K562 (cell line): ENCODE data around the gene TMEM41A. TPM values are rescaled to one million over a fixed set of nuclear protein-coding genes. Genes with fewer than 3 reads are reported as not detected.

Experiments
- CBFA2T2 ChIP-seq: fragments of 450-650 bp; conservative IDR thresholded peaks from 2 replicates; pipeline ENCODE4 v1.6.1; 2017; ENCODE audit warnings: mild to moderate bottlenecking
- FOSL1 ChIP-seq: fragments of 200-800 bp; sonication (Bioruptor generic); conservative IDR thresholded peaks from 2 replicates; pipeline ENCODE4 v1.6.1; 2016; ENCODE audit warnings: missing genetic modification characterization, missing compliant biosample characterization
- HDAC1 ChIP-seq, 2 experiments: fragments of 450-650 bp; IDR thresholded peaks; 2 replicates each; pipeline ENCODE4 v1.6.1; 2016 to 2017; ENCODE audit warnings: inconsistent platforms in 1 of 2, mild to moderate bottlenecking in 1 of 2, moderate library complexity in 1 of 2
- JUNB ChIP-seq: fragments of 450-650 bp; formaldehyde crosslinking; conservative IDR thresholded peaks from 2 replicates; pipeline ENCODE4 v1.4.0; 2020; ENCODE audit warnings: mild to moderate bottlenecking
- KAT7 ChIP-seq: sonication (generic); formaldehyde crosslinking; IDR thresholded peaks from 2 replicates; pipeline ENCODE4 v1.8.0; 2022; ENCODE audit warnings: missing genetic modification reagents, mild to moderate bottlenecking, borderline replicate concordance
- MAFK ChIP-seq: IDR thresholded peaks from 2 replicates; pipeline ENCODE4 v1.6.1; 2011; ENCODE audit warnings: low read length, improper control_type of control experiment
- SPI1 ChIP-seq: IDR thresholded peaks from 2 replicates; pipeline ENCODE4 v1.6.1; 2011; ENCODE audit warnings: low read depth, low read length, control low read depth, borderline replicate concordance
- STAG1 ChIP-seq: sonication (generic); formaldehyde crosslinking; IDR thresholded peaks from 2 replicates; pipeline ENCODE4 v1.5.0; 2020; ENCODE audit warnings: missing genetic modification reagents, borderline replicate concordance
- STAT5A ChIP-seq: IDR thresholded peaks from 2 replicates; pipeline ENCODE4 v1.6.1; 2012; ENCODE audit warnings: low read length, inconsistent platforms, borderline replicate concordance
- TFAM ChIP-seq: fragments of 250-450 bp; sonication (Bioruptor Pico); conservative IDR thresholded peaks from 2 replicates; pipeline ENCODE4 v1.5.0; 2021; ENCODE audit warnings: mild to moderate bottlenecking, moderate library complexity
- ZNF217 ChIP-seq: sonication (generic); formaldehyde crosslinking; IDR thresholded peaks from 2 replicates; pipeline ENCODE4 v1.8.0; 2022; ENCODE audit warnings: mild to moderate bottlenecking, missing genetic modification reagents
- ZNF23 ChIP-seq: fragments of 250-450 bp; sonication (Bioruptor Pico); IDR thresholded peaks from 2 replicates; pipeline ENCODE4 v1.4.0; 2020; ENCODE audit warnings: mild to moderate bottlenecking
- ZNF395 ChIP-seq: fragments of 200-800 bp; sonication (Bioruptor generic); IDR thresholded peaks from 2 replicates; pipeline ENCODE4 v1.6.1; 2017; ENCODE audit warnings: missing genetic modification characterization, missing compliant biosample characterization
- ZNF445 ChIP-seq: fragments of 250-450 bp; sonication (Bioruptor Pico); IDR thresholded peaks from 2 replicates; pipeline ENCODE4 v1.4.0; 2020; ENCODE audit warnings: low read depth, mild to moderate bottlenecking, moderate library complexity
- ZNF717 ChIP-seq: fragments of 250-450 bp; sonication (Bioruptor Pico); IDR thresholded peaks from 2 replicates; pipeline ENCODE4 v1.5.0; 2021
- ZNF766 ChIP-seq: fragments of 200-800 bp; sonication (Bioruptor generic); conservative IDR thresholded peaks from 2 replicates; pipeline ENCODE4 v1.6.1; 2016; ENCODE audit warnings: missing genetic modification characterization, missing compliant biosample characterization
- polyA plus RNA-seq, 8 experiments: library from polyadenylated mRNA; depleted of rRNA in 4 of 8; stranded (reverse) in 5 of 8; unstranded in 3 of 8; fragments of >200 nt; fragmentation: Nextera tagmentation in 2 of 8; fragmentation: Illumina TruSeq in 1 of 8; extraction: Ambion mirVana in 2 of 8; extraction: Trizol in 1 of 8; gene quantifications; 2 replicates each; pipeline versions ENCODE4 v1.2.1 to v1.2.3, GENCODE V29; 2011 to 2014; ENCODE audit warnings: inconsistent platforms in 1 of 8, missing spikeins in 1 of 8
- total RNA-seq, 7 experiments: library from RNA; depleted of rRNA in 6 of 7; stranded (reverse); fragments of >200 nt in 6 of 7; fragmentation: Illumina TruSeq in 2 of 7; extraction: Trizol in 2 of 7; gene quantifications; 2 replicates each; pipeline versions ENCODE4 v1.2.1 to v1.2.3, GENCODE V29; 2011 to 2021; ENCODE audit warnings: low replicate concordance in 1 of 7
- TF ChIP-seq, protein P1 (sequence below), 2 experiments: fragments of 450-650 bp in 1 of 2; sonication (generic) in 1 of 2; formaldehyde crosslinking in 1 of 2; IDR thresholded peaks; 2 replicates each; pipeline versions ENCODE4 v1.7.1 to v1.9.0; 2016 to 2022; ENCODE audit warnings: inconsistent platforms in 1 of 2, mild to moderate bottlenecking in 1 of 2, missing genetic modification reagents in 1 of 2

The TMEM41A gene
- total and polyA plus RNA-seq, 9 of the 15 experiments (the other 6 are each of a cell fraction or from before 2014, with no cell fraction given): 22.5 to 65.9 (median 31.5) TPM

DNA sequence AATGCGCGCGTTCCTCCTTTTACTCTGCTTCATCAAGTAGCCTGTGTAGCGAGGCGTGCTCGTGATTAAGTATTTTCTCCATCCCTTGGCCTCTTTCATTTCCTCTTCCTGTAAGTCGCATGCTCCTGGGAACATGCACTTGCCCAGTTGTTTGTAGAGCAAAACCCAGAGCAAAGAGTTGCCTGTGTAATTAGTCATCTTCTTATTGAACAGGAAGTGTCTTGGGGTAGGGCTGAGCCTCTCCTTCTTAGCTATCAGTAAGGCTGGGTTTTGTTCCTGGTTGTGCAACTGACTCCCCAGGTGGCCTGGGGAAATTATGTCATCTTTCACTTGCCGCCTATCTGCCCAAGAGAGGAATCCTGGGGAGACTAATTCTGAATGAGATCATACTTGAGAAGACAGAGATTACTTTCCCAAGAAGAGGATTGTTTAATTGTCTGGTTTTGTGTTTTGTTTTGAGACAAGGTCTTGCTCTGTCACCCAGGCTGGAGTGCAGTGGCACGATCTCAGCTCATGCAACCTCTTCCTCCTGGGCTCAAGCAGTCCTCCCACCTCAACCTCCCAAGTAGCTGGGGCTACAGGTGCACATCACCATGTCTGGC, 38.6 kb upstream of the TMEM41A start (continued):
- no peak for TF ChIP-seq ZNF445 (CRISPR knock-in tag)
- TF ChIP-seq HDAC1 (IDR thresholded peaks at IDR 0.05): peak in 1 of 2 experiments; percentile 34; a peak in 1 of 4 replicates
- no peak for TF ChIP-seq JUNB
- no peak for TF ChIP-seq MAFK
- TF ChIP-seq TFAM (CRISPR knock-in tag): no peak
- TF ChIP-seq CBFA2T2: peak; percentile 57
- TF ChIP-seq ZNF766 (CRISPR knock-in tag): no peak; the same call in 1 of the 2 replicates
- TF ChIP-seq ZNF395 (CRISPR knock-in tag): peak; percentile 81; the same call in 1 of the 2 replicates
- TF ChIP-seq ZNF23 (CRISPR knock-in tag): no peak
- TF ChIP-seq ZNF217: no peak
- TF ChIP-seq STAT5A: no peak
- TF ChIP-seq, protein P1, sequence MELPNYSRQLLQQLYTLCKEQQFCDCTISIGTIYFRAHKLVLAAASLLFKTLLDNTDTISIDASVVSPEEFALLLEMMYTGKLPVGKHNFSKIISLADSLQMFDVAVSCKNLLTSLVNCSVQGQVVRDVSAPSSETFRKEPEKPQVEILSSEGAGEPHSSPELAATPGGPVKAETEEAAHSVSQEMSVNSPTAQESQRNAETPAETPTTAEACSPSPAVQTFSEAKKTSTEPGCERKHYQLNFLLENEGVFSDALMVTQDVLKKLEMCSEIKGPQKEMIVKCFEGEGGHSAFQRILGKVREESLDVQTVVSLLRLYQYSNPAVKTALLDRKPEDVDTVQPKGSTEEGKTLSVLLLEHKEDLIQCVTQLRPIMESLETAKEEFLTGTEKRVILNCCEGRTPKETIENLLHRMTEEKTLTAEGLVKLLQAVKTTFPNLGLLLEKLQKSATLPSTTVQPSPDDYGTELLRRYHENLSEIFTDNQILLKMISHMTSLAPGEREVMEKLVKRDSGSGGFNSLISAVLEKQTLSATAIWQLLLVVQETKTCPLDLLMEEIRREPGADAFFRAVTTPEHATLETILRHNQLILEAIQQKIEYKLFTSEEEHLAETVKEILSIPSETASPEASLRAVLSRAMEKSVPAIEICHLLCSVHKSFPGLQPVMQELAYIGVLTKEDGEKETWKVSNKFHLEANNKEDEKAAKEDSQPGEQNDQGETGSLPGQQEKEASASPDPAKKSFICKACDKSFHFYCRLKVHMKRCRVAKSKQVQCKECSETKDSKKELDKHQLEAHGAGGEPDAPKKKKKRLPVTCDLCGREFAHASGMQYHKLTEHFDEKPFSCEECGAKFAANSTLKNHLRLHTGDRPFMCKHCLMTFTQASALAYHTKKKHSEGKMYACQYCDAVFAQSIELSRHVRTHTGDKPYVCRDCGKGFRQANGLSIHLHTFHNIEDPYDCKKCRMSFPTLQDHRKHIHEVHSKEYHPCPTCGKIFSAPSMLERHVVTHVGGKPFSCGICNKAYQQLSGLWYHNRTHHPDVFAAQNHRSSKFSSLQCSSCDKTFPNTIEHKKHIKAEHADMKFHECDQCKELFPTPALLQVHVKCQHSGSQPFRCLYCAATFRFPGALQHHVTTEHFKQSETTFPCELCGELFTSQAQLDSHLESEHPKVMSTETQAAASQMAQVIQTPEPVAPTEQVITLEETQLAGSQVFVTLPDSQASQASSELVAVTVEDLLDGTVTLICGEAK (IDR thresholded peaks at IDR 0.05): 0 out of 2 replicates have a peak, but pooled peaks have one; percentile 43
- TF ChIP-seq, protein P1 (CRISPR knock-in tag; IDR thresholded peaks at IDR 0.05): no peak
- no peak for TF ChIP-seq ZNF717 (CRISPR knock-in tag)
- TF ChIP-seq KAT7 (CRISPR knock-in tag): no peak
- TF ChIP-seq SPI1: peak; percentile 76; the same call in 1 of the 2 replicates
- TF ChIP-seq FOSL1 (tag): peak; percentile 84
- no peak for TF ChIP-seq STAG1 (CRISPR knock-in tag)
